ENCODE data around the gene IFI30.

DNA sequence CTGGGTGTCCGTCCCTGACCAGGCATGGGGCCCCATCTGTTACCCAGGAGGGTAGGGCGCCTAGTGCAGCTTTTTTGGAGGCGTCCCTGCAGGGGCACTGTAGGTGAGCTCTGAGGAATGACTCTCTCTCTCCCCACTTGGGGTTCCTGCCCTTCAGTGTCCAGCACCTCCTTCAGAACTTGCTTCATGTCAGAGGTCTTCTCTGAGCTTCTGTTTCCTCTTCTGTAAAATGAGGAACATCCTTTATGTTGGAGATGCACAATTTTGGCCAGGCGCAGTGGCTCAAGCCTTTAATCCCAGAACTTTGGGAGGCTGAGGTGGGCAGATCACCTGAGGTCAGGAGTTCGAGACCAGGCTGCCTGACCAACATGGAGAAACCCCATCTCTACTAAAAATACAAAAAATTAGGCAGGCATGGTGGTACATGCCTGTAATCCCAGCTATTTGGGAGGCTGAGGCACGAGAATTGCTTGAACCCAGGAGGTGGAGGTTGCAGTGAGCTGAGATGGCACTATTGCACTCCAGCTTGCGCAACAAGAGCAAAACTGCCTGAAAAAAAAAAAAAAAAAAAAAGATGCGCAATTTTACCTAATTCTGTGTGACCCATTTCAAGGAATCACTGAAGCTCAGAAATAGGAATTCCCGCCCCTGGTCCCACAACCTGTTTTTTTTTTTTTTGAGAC lies 35.8 kb upstream of the IFI30 start:
- TF ChIP-seq, protein P1, sequence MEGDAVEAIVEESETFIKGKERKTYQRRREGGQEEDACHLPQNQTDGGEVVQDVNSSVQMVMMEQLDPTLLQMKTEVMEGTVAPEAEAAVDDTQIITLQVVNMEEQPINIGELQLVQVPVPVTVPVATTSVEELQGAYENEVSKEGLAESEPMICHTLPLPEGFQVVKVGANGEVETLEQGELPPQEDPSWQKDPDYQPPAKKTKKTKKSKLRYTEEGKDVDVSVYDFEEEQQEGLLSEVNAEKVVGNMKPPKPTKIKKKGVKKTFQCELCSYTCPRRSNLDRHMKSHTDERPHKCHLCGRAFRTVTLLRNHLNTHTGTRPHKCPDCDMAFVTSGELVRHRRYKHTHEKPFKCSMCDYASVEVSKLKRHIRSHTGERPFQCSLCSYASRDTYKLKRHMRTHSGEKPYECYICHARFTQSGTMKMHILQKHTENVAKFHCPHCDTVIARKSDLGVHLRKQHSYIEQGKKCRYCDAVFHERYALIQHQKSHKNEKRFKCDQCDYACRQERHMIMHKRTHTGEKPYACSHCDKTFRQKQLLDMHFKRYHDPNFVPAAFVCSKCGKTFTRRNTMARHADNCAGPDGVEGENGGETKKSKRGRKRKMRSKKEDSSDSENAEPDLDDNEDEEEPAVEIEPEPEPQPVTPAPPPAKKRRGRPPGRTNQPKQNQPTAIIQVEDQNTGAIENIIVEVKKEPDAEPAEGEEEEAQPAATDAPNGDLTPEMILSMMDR (conservative IDR thresholded peaks at IDR 0.05 in 1 of 2, IDR thresholded peaks at IDR 0.05 in 1 of 2; ENCODE audit: low read depth in 1 of 2, low read length in 2 of 2), result no peak
- TF ChIP-seq EZH2 (IDR thresholded peaks at IDR 0.05; ENCODE audit: low read length, missing control alignments), result no peak

All from fibroblast of lung (primary cell).